HAP-1 (cell line): ENCODE measurements around the gene SMIM10.
"Not testable (repeated sequence)": the region's sequence is repeated elsewhere in the genome, so short reads cannot be mapped to it uniquely, and the experiment has no call there.

Experiments used
- DNase-seq, 2 experiments: peaks; one replicate each; pipeline ENCODE4 v3.0.0-alpha.2; 2016 to 2020; ENCODE audit warnings: low spot score in 2 of 2
- H3K27me3 ChIP-seq: fragments of 250-450 bp; sonication (Bioruptor Pico); 2 replicates; pipeline ENCODE4 v1.5.1; 2020; ENCODE audit warnings: low read depth, mild to moderate bottlenecking, moderate library complexity
- H3K36me3 ChIP-seq: fragments of 250-450 bp; sonication (Bioruptor Pico); replicated peaks from 2 replicates; pipeline ENCODE4 v1.5.1; 2020; ENCODE audit warnings: mild to moderate bottlenecking
- H3K4me1 ChIP-seq: fragments of 250-450 bp; sonication (Bioruptor Pico); 2 replicates; pipeline ENCODE4 v1.5.1; 2020; ENCODE audit warnings: mild to moderate bottlenecking
- H3K4me3 ChIP-seq: fragments of 250-450 bp; sonication (Bioruptor Pico); 2 replicates; pipeline ENCODE4 v1.5.1; 2020; ENCODE audit warnings: mild to moderate bottlenecking, moderate library complexity
- H3K9me3 ChIP-seq: fragments of 250-450 bp; sonication (Bioruptor Pico); 2 replicates; pipeline ENCODE4 v1.5.1; 2020; ENCODE audit warnings: mild to moderate bottlenecking, moderate library complexity
- in situ Hi-C: fragments of 300-500 bp; cut with MboI; formaldehyde crosslinking; loops from 3 replicates; pipeline ENCODE4 v1.14.3; 2020; ENCODE audit warnings: low sequenced_read_pairs, inconsistent platforms, mixed read lengths

SMIM10 gene

GRCh38 chrX:134990801-134991481, at the start of gene SMIM10:
TSS of gene SMIM10 (plus strand) at chrX:134990991. CDS start at chrX:134991096, 105 bp downstream.
- Histone ChIP-seq H3K36me3 (no peaks in the 10 kb centered on the region), H3K4me1 (peaks cover 18% of the 10 kb centered on the region), H3K27me3 (no peaks in the 10 kb centered on the region), H3K9me3 (no peaks in the 10 kb centered on the region), H3K4me3 (peak within 1 kb of the TSS; percentile 39)
- in situ Hi-C loops = no loop called here
- DNase-seq = peak; percentile 47 to 87

- H3K9me3 ChIP-seq, H3K4me1 ChIP-seq, H3K4me3 ChIP-seq, in situ Hi-C loops, H3K27me3 ChIP-seq, DNase-seq, H3K36me3 ChIP-seq: not testable (repeated sequence)
Measured at GRCh38 chrX:134946364-134946763, 44.4 kb upstream of the SMIM10 start.

- no peaks in the 10 kb centered on the region for H3K27me3 ChIP-seq
- H3K36me3 ChIP-seq = no peaks in the 10 kb centered on the region
- H3K4me3 ChIP-seq = no peak overlapping the region
- DNase-seq = no peak
- H3K9me3 ChIP-seq = no peaks in the 10 kb centered on the region
- in situ Hi-C loops = no loop called here
- no peaks in the 10 kb centered on the region for H3K4me1 ChIP-seq
Measured at GRCh38 chrX:134948333-134949241, 42.2 kb upstream of the SMIM10 start.

- H3K4me1 ChIP-seq = no peaks in the 10 kb centered on the region
- H3K9me3 ChIP-seq = no peaks in the 10 kb centered on the region
- H3K36me3 ChIP-seq = no peaks in the 10 kb centered on the region
- in situ Hi-C loops = no loop called here
- no peaks in the 10 kb centered on the region for H3K27me3 ChIP-seq
- no peak for DNase-seq
- H3K4me3 ChIP-seq = no peak overlapping the region
Measured at GRCh38 chrX:134949271-134949670, 41.5 kb upstream of the SMIM10 start.

- no peaks in the 10 kb centered on the region for H3K27me3 ChIP-seq
- no peaks in the 10 kb centered on the region for H3K36me3 ChIP-seq
- no peak for DNase-seq
- H3K9me3 ChIP-seq = no peaks in the 10 kb centered on the region
- no peaks in the 10 kb centered on the region for H3K4me1 ChIP-seq
- no peak overlapping the region for H3K4me3 ChIP-seq
- in situ Hi-C loops = loop anchor here (25.0 kb wide), 1 partner anchor 229 kb away; no protein-coding TSS in a partner anchor
Measured at GRCh38 chrX:134957836-134958235, 33.0 kb upstream of the SMIM10 start.

- not testable (repeated sequence) for H3K9me3 ChIP-seq, H3K27me3 ChIP-seq, DNase-seq, H3K4me1 ChIP-seq, H3K4me3 ChIP-seq, H3K36me3 ChIP-seq
- in situ Hi-C loops = loop anchor here (25.0 kb wide), 1 partner anchor 227 kb away; no protein-coding TSS in a partner anchor
Measured at GRCh38 chrX:134960366-134960765, 30.4 kb upstream of the SMIM10 start.

GRCh38 chrX:134963041-134963440, 27.8 kb upstream of the SMIM10 start:
- Histone ChIP-seq H3K4me1 (no peaks in the 10 kb centered on the region), H3K4me3 (no peak overlapping the region), H3K36me3 (no peaks in the 10 kb centered on the region), H3K9me3 (no peaks in the 10 kb centered on the region), H3K27me3 (no peaks in the 10 kb centered on the region)
- in situ Hi-C loops = loop anchor here (25.0 kb wide), 1 partner anchor 224 kb away; no protein-coding TSS in a partner anchor
- peak; percentile 15 to 21 for DNase-seq

GRCh38 chrX:134969726-134970125, 21.1 kb upstream of the SMIM10 start:
- no peaks in the 10 kb centered on the region for H3K27me3 ChIP-seq
- no peaks in the 10 kb centered on the region; the same call in 1 of the 2 replicates for H3K9me3 ChIP-seq
- H3K4me3 ChIP-seq = no peak overlapping the region
- H3K36me3 ChIP-seq = no peaks in the 10 kb centered on the region
- DNase-seq = no peak
- in situ Hi-C loops = loop anchor here (25.0 kb wide), 1 partner anchor 218 kb away; no protein-coding TSS in a partner anchor
- no peaks in the 10 kb centered on the region for H3K4me1 ChIP-seq

GRCh38 chrX:134971926-134972325, 18.9 kb upstream of the SMIM10 start:
- H3K4me1 ChIP-seq = no peaks in the 10 kb centered on the region
- no peak for DNase-seq
- H3K9me3 ChIP-seq = no peaks in the 10 kb centered on the region; the same call in 1 of the 2 replicates
- no peaks in the 10 kb centered on the region for H3K36me3 ChIP-seq
- H3K4me3 ChIP-seq = no peak overlapping the region
- no peaks in the 10 kb centered on the region for H3K27me3 ChIP-seq
- in situ Hi-C loops = loop anchor here (25.0 kb wide), 1 partner anchor 215 kb away; no protein-coding TSS in a partner anchor

- Histone ChIP-seq H3K36me3 (no peaks in the 10 kb centered on the region), H3K27me3 (no peaks in the 10 kb centered on the region), H3K9me3 (no peaks in the 10 kb centered on the region; the same call in 1 of the 2 replicates), H3K4me3 (no peak overlapping the region), H3K4me1 (no peaks in the 10 kb centered on the region)
- DNase-seq = no peak
- in situ Hi-C loops = no loop called here
Measured at GRCh38 chrX:134975516-134975915, 15.3 kb upstream of the SMIM10 start.

GRCh38 chrX:134981910-134982309, 8.9 kb upstream of the SMIM10 start:
- Histone ChIP-seq H3K4me1 (no peaks in the 10 kb centered on the region), H3K36me3 (no peaks in the 10 kb centered on the region), H3K4me3 (no peak overlapping the region), H3K9me3 (no peaks in the 10 kb centered on the region), H3K27me3 (no peaks in the 10 kb centered on the region)
- in situ Hi-C loops = no loop called here
- no peak for DNase-seq

- no peak overlapping the region for H3K4me3 ChIP-seq
- no peaks in the 10 kb centered on the region for H3K4me1 ChIP-seq
- H3K9me3 ChIP-seq = no peaks in the 10 kb centered on the region
- no peaks in the 10 kb centered on the region for H3K27me3 ChIP-seq
- in situ Hi-C loops = no loop called here
- H3K36me3 ChIP-seq = no peaks in the 10 kb centered on the region
- no peak for DNase-seq
Measured at GRCh38 chrX:134982748-134983147, 8.0 kb upstream of the SMIM10 start.

- H3K36me3 ChIP-seq = no peaks in the 10 kb centered on the region
- no peaks in the 10 kb centered on the region for H3K27me3 ChIP-seq
- no peaks in the 10 kb centered on the region for H3K9me3 ChIP-seq
- no peak overlapping the region for H3K4me3 ChIP-seq
- peaks cover 6% of the 10 kb centered on the region for H3K4me1 ChIP-seq
- DNase-seq = no peak
- in situ Hi-C loops = no loop called here
Measured at GRCh38 chrX:134985479-134985878, 5.3 kb upstream of the SMIM10 start.

- DNase-seq = no peak
- Histone ChIP-seq H3K36me3 (no peaks in the 10 kb centered on the region), H3K4me3 (peak overlapping the region; percentile 39), H3K4me1 (peaks cover 18% of the 10 kb centered on the region), H3K27me3 (no peaks in the 10 kb centered on the region), H3K9me3 (no peaks in the 10 kb centered on the region)
- in situ Hi-C loops = no loop called here
Measured at GRCh38 chrX:134990475-134990800, 353 bp upstream of the SMIM10 start.
